IMR-90 (cell line): ENCODE results near the gene C3orf22. TPM values are rescaled to one million over a fixed set of nuclear protein-coding genes. Genes with fewer than 3 reads are reported as not detected.

Experiments used
- ATAC-seq: fragments of 200-7000 bp; cut with Tn5 transposase; 2 replicates; pipeline ENCODE4 v1.9.1; 2020; ENCODE audit warnings: low read depth, mild to moderate bottlenecking, moderate library complexity
- BruUV-seq: library from RNA; stranded (reverse); fragments of 400-500 nt; replicated peaks from 2 replicates; lab custom pipeline; 2021; lab: Mats Ljungman, UMichigan
- CTCF ChIA-PET: fragments of 300-600 bp; formaldehyde crosslinking; extraction: SDS; loops from one replicate; lab custom pipeline; 2021; ENCODE audit warnings: antibody characterized with exemption; lab: Yijun Ruan, JAX
- POLR2A ChIA-PET: fragments of 300-600 bp; sonication (Branson Sonifier 250); formaldehyde crosslinking; loops from one replicate; lab custom pipeline; 2022; ENCODE audit warnings: antibody characterized with exemption; ENCODE audit not compliant: unreplicated experiment; lab: Charles Lee
- DNase-seq: peaks from one replicate; pipeline ENCODE4 v3.0.0; 2013
- H2AFZ ChIP-seq: replicated peaks from 2 replicates; pipeline ENCODE3; 2013; ENCODE audit warnings: low read length, mild to moderate bottlenecking; ENCODE audit not compliant: poor library complexity
- H2AK5ac ChIP-seq: 2 replicates; pipeline ENCODE4 v1.6.1; 2013; ENCODE audit warnings: low read depth, low read length, inconsistent platforms
- H2AK9ac ChIP-seq: replicated peaks from 2 replicates; pipeline ENCODE3; 2013; ENCODE audit warnings: mild to moderate bottlenecking, low read depth, low read length, moderate library complexity; ENCODE audit not compliant: poor library complexity
- H2BK120ac ChIP-seq: 2 replicates; pipeline ENCODE4 v1.6.1; 2013; ENCODE audit warnings: low read depth, low read length, inconsistent platforms
- H2BK15ac ChIP-seq: 3 replicates; pipeline ENCODE4 v1.6.1; 2013; ENCODE audit warnings: low read depth, low read length, inconsistent platforms
- H2BK20ac ChIP-seq: 2 replicates; pipeline ENCODE4 v1.6.1; 2013; ENCODE audit warnings: low read depth, mild to moderate bottlenecking, inconsistent platforms, low read length, moderate library complexity
- H2BK5ac ChIP-seq: 2 replicates; pipeline ENCODE4 v1.6.1; 2013; ENCODE audit warnings: mild to moderate bottlenecking, low read depth, low read length, inconsistent platforms; ENCODE audit not compliant: poor library complexity, severe bottlenecking
- H3K14ac ChIP-seq: replicated peaks from 2 replicates; pipeline ENCODE4 v1.6.1; 2013; ENCODE audit warnings: low read depth, low read length, inconsistent platforms
- H3K18ac ChIP-seq: 2 replicates; pipeline ENCODE4 v1.6.1; 2013; ENCODE audit warnings: low read depth, low read length, control low read depth
- H3K23ac ChIP-seq: 2 replicates; pipeline ENCODE4 v1.6.1; 2013; ENCODE audit warnings: low read depth, low read length, inconsistent platforms
- H3K27ac ChIP-seq: 2 replicates; pipeline ENCODE4 v1.5.1; 2013; ENCODE audit warnings: mild to moderate bottlenecking, control low read depth, low read length; ENCODE audit not compliant: insufficient read depth
- H3K27me3 ChIP-seq: 2 replicates; pipeline ENCODE4 v1.6.1; 2013; ENCODE audit warnings: low read length; ENCODE audit not compliant: control insufficient read depth, insufficient read depth
- H3K36me3 ChIP-seq: 2 replicates; pipeline ENCODE4 v1.6.1; 2013; ENCODE audit warnings: low read length, mixed read lengths; ENCODE audit not compliant: control insufficient read depth, insufficient read depth
- H3K4ac ChIP-seq: 2 replicates; pipeline ENCODE4 v1.6.1; 2013; ENCODE audit warnings: low read depth, low read length, inconsistent platforms
- H3K4me1 ChIP-seq: 2 replicates; pipeline ENCODE4 v1.6.1; 2013; ENCODE audit warnings: low read length, mixed read lengths; ENCODE audit not compliant: control insufficient read depth, insufficient read depth
- H3K4me2 ChIP-seq: 2 replicates; pipeline ENCODE4 v1.6.1; 2013; ENCODE audit warnings: low read depth, mild to moderate bottlenecking, control low read depth, low read length, moderate library complexity
- H3K4me3 ChIP-seq: 2 replicates; pipeline ENCODE4 v1.5.1; 2013; ENCODE audit warnings: low read depth, mild to moderate bottlenecking, control low read depth, low read length, moderate library complexity; ENCODE audit not compliant: insufficient read depth
- H3K56ac ChIP-seq: 2 replicates; pipeline ENCODE4 v1.6.1; 2013; ENCODE audit warnings: low read length, inconsistent platforms; ENCODE audit not compliant: insufficient read depth; ENCODE audit errors: extremely low read depth
- H3K79me1 ChIP-seq, 2 experiments: 2 replicates each; pipeline ENCODE4 v1.6.1; 2013; ENCODE audit warnings: low read length in 2 of 2, inconsistent platforms in 1 of 2, low read depth in 1 of 2
- H3K9ac ChIP-seq: 2 replicates; pipeline ENCODE4 v1.6.1; 2013; ENCODE audit warnings: low read depth, low read length, control low read depth
- H3K9me1 ChIP-seq: 2 replicates; pipeline ENCODE4 v1.6.1; 2013; ENCODE audit warnings: low read length, inconsistent platforms; ENCODE audit not compliant: insufficient read depth
- H3K9me3 ChIP-seq: 2 replicates; pipeline ENCODE4 v1.6.1; 2013; ENCODE audit warnings: low read length; ENCODE audit not compliant: control insufficient read depth, insufficient read depth
- H4K20me1 ChIP-seq: 2 replicates; pipeline ENCODE4 v1.6.1; 2013; ENCODE audit warnings: low read length, inconsistent platforms; ENCODE audit not compliant: insufficient read depth
- H4K5ac ChIP-seq: 2 replicates; pipeline ENCODE4 v1.6.1; 2013; ENCODE audit warnings: mild to moderate bottlenecking, low read depth, low read length, control low read depth
- H4K8ac ChIP-seq, 2 experiments: 2 replicates each; pipeline ENCODE4 v1.6.1; 2013; ENCODE audit warnings: low read depth in 2 of 2, low read length in 2 of 2, control low read depth in 1 of 2, inconsistent platforms in 1 of 2
- H4K91ac ChIP-seq: 2 replicates; pipeline ENCODE4 v1.6.1; 2013; ENCODE audit warnings: low read depth, low read length, inconsistent platforms; ENCODE audit not compliant: insufficient read depth
- BHLHE40 ChIP-seq: fragments of 150-350 bp; IDR thresholded peaks from 2 replicates; pipeline ENCODE4 v1.6.1; 2016; ENCODE audit warnings: mild to moderate bottlenecking, low read depth, low read length
- CEBPB ChIP-seq: IDR thresholded peaks from 2 replicates; pipeline ENCODE4 v1.6.1; 2012; ENCODE audit warnings: low read depth, low read length, improper control_type of control experiment
- CHD1 ChIP-seq: IDR thresholded peaks from 2 replicates; pipeline ENCODE4 v1.6.1; 2012; ENCODE audit warnings: low read depth, low read length, improper control_type of control experiment
- MAFK ChIP-seq: IDR thresholded peaks from 2 replicates; pipeline ENCODE4 v1.6.1; 2012; ENCODE audit warnings: low read depth, low read length, improper control_type of control experiment
- MAZ ChIP-seq: IDR thresholded peaks from 2 replicates; pipeline ENCODE4 v1.6.1; 2012; ENCODE audit warnings: low read depth, mild to moderate bottlenecking, low read length, improper control_type of control experiment, moderate library complexity, borderline replicate concordance
- NFE2L2 ChIP-seq: fragments of 150-350 bp; IDR thresholded peaks from 2 replicates; pipeline ENCODE4 v1.6.1; 2016; ENCODE audit warnings: low read depth, mild to moderate bottlenecking, low read length
- SMC3 ChIP-seq: fragments of 150-350 bp; IDR thresholded peaks from 2 replicates; pipeline ENCODE4 v1.6.1; 2016; ENCODE audit warnings: low read depth, mild to moderate bottlenecking, antibody characterized with exemption, low read length, moderate library complexity
- WGBS, 2 experiments: methylation state at CpG; one replicate each; pipeline versions ENCODE4 v1.1.5 to v1.1.7; 2013; ENCODE audit warnings: missing lambda C conversion rate in 2 of 2; ENCODE audit not compliant: insufficient read length in 1 of 2; ENCODE audit errors: extremely low coverage in 2 of 2; 5-methylcytosine and 5-hydroxymethylcytosine counted together
- dilution Hi-C: fragments of 300-500 bp; cut with HindIII; formaldehyde crosslinking; loops from one replicate; pipeline ENCODE4 v1.14.3; 2018; ENCODE audit warnings: low sequenced_read_pairs; ENCODE audit not compliant: unreplicated experiment
- in situ Hi-C: fragments of 300-500 bp; cut with MboI; formaldehyde crosslinking; loops from 3 replicates; pipeline ENCODE4 v1.14.3; 2019; ENCODE audit warnings: low sequenced_read_pairs, inconsistent platforms, mixed read lengths
- intact Hi-C: fragments of 100-400 bp; cut with micrococcal nuclease; formaldehyde crosslinking; loops from 2 replicates; pipeline ENCODE4 v1.10.0; 2022
- polyA plus RNA-seq, 3 experiments: library from polyadenylated mRNA; depleted of rRNA; stranded (reverse); fragments of >200 nt; gene quantifications; 2 replicates each; pipeline ENCODE4 v1.2.3, GENCODE V29; 2012; ENCODE audit warnings: low replicate concordance in 1 of 3
- total RNA-seq: library from RNA; depleted of rRNA; stranded (reverse); fragments of >200 nt; gene quantifications from 2 replicates; pipeline ENCODE4 v1.2.3, GENCODE V29; 2012
- TF ChIP-seq, protein P1 (sequence below): fragments of 150-350 bp; IDR thresholded peaks from 2 replicates; pipeline ENCODE4 v1.6.1; 2016; ENCODE audit warnings: low read depth, mild to moderate bottlenecking, low read length, moderate library complexity, borderline replicate concordance

The C3orf22 gene
- total and polyA plus RNA-seq, 2 of the 4 experiments (the other 2 are of a cell fraction) = not detected

DNA sequence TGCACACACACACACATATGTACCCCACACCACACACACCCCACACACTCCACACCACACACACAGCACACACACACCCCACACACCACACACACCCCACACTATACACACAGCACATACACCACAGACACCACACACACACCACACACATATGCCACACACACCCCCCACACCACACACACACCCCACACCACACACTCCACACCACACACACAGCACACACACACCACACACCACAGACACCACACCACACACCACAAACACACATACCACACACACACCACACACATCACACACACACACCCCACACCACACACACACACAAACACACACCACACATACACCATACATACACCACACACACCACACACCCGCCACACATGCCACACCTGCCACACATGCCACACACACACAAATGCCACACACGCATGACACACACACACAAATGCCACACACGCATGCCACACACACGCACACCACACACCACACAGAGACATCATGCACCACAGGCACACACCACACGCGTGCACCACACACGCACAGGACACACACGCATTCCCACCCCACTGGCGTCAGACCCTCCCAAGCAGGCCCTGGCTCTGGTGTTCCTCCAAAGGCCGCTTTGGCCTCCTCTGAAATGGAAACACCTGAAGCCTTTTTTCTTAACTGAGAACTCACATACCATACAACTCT lies 19.0 kb downstream of the C3orf22 start:
- Histone ChIP-seq H3K9me3 (no peaks in the 10 kb centered on the region; the same call in 1 of the 2 replicates), H2BK120ac (peak overlapping the region; percentile 47), H2BK20ac (peak overlapping the region; percentile 73), H4K20me1 (no peaks in the 10 kb centered on the region), H3K56ac (no peak overlapping the region), H3K4me2 (no peak overlapping the region), H3K23ac (peak overlapping the region; percentile 52; the same call in 1 of the 2 replicates), H3K79me1 (no peaks in the 10 kb centered on the region), H2AFZ (peak overlapping the region; percentile 65), H2BK5ac (peak overlapping the region; percentile 82), H3K9me1 (peaks cover 12% of the 10 kb centered on the region), H2BK15ac (peak overlapping the region; percentile 54; the same call in 1 of the 3 replicates), H3K14ac (peak overlapping the region; percentile 66; the same call in 1 of the 2 replicates), H3K27me3 (peaks cover 41% of the 10 kb centered on the region), H3K4me1 (peaks cover 6% of the 10 kb centered on the region), H3K27ac (no peak overlapping the region), H3K9ac (no peak overlapping the region), H4K5ac (no peak overlapping the region; the same call in 1 of the 2 replicates), H4K8ac (no peak overlapping the region), H3K36me3 (no peaks in the 10 kb centered on the region), H3K4ac (peak overlapping the region; percentile 71), H2AK5ac (peak overlapping the region; percentile 99), H3K18ac (peak overlapping the region; percentile 12; the same call in 1 of the 2 replicates), H3K4me3 (no peak overlapping the region), H4K91ac (peak overlapping the region; percentile 49; the same call in 1 of the 2 replicates), H2AK9ac (peak overlapping the region; percentile 84)
- no peak for TF ChIP-seq CHD1
- TF ChIP-seq, protein P1, sequence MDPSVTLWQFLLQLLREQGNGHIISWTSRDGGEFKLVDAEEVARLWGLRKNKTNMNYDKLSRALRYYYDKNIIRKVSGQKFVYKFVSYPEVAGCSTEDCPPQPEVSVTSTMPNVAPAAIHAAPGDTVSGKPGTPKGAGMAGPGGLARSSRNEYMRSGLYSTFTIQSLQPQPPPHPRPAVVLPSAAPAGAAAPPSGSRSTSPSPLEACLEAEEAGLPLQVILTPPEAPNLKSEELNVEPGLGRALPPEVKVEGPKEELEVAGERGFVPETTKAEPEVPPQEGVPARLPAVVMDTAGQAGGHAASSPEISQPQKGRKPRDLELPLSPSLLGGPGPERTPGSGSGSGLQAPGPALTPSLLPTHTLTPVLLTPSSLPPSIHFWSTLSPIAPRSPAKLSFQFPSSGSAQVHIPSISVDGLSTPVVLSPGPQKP = no peak
- no peak for TF ChIP-seq SMC3
- TF ChIP-seq CEBPB = no peak
- TF ChIP-seq NFE2L2 = no peak
- TF ChIP-seq MAFK = no peak
- TF ChIP-seq BHLHE40 = no peak
- no peak for TF ChIP-seq MAZ
- intact Hi-C loops = no loop called here
- CTCF ChIA-PET = no interaction called here
- dilution Hi-C loops = no loop called here
- in situ Hi-C loops = no loop called here
- 99% methylated on average over 10 of the region's 10 CpGs; no CpG with 5 or more reads in 1 of the 2 experiments for WGBS, 2 experiments
- BruUV-seq = no TSS peak
- POLR2A ChIA-PET = no interaction called here
- DNase-seq = no peak
- ATAC-seq = no peak
